Fibroblast of lung (primary cell): ENCODE data around the gene FBXO31. TPM values are rescaled to one million over a fixed set of nuclear protein-coding genes. Genes with fewer than 3 reads are reported as not detected.

Source experiments
- DNase-seq, 2 donors: peaks; one replicate each; pipeline versions ENCODE4 v3.0.0 to v3.0.0-alpha.2; 2010; ENCODE audit warnings: low read depth in 2 of 2
- H2AFZ ChIP-seq: 2 replicates; pipeline ENCODE4 v1.5.1; 2012; ENCODE audit warnings: low read length, control low read depth, inconsistent platforms
- H3K27ac ChIP-seq: 2 replicates; pipeline ENCODE4 v1.5.1; 2011; ENCODE audit warnings: low read length, control low read depth; ENCODE audit not compliant: insufficient read depth
- H3K27me3 ChIP-seq: 2 replicates; pipeline ENCODE4 v1.5.1; 2011; ENCODE audit warnings: mild to moderate bottlenecking, low read length; ENCODE audit not compliant: control insufficient read depth, insufficient read depth
- H3K36me3 ChIP-seq: 2 replicates; pipeline ENCODE4 v1.5.1; 2011; ENCODE audit warnings: low read length; ENCODE audit not compliant: control insufficient read depth, insufficient read depth
- H3K4me1 ChIP-seq: 2 replicates; pipeline ENCODE4 v1.5.1; 2011; ENCODE audit warnings: low read length; ENCODE audit not compliant: control insufficient read depth, insufficient read depth; ENCODE audit errors: extremely low read depth
- H3K4me2 ChIP-seq: 2 replicates; pipeline ENCODE4 v1.5.1; 2011; ENCODE audit warnings: low read length, control low read depth; ENCODE audit not compliant: insufficient read depth; ENCODE audit errors: extremely low read depth
- H3K4me3 ChIP-seq, 4 experiments: fragments of 200-600 bp in 1 of 4; sonication (generic) in 1 of 4; replicated peaks in 1 of 4; 2 replicates each; pipeline ENCODE4 v1.5.1; 2011 to 2016; ENCODE audit warnings: low read length in 4 of 4, low read depth in 3 of 4, mild to moderate bottlenecking in 3 of 4, control low read depth in 2 of 4, inconsistent platforms in 1 of 4, mixed read lengths in 1 of 4; ENCODE audit not compliant: insufficient read depth in 1 of 4; ENCODE audit errors: control extremely low read depth in 1 of 4
- H3K79me2 ChIP-seq: 2 replicates; pipeline ENCODE4 v1.5.1; 2012; ENCODE audit warnings: mild to moderate bottlenecking, low read length, inconsistent platforms; ENCODE audit not compliant: control insufficient read depth, insufficient read depth
- H3K9ac ChIP-seq: 2 replicates; pipeline ENCODE4 v1.5.1; 2011; ENCODE audit warnings: mild to moderate bottlenecking, low read length, control low read depth; ENCODE audit not compliant: insufficient read depth
- H3K9me3 ChIP-seq: 2 replicates; pipeline ENCODE4 v1.5.1; 2012; ENCODE audit warnings: low read depth, low read length; ENCODE audit not compliant: control insufficient read depth, insufficient read depth
- H4K20me1 ChIP-seq: 2 replicates; pipeline ENCODE4 v1.5.1; 2011; ENCODE audit warnings: low read length; ENCODE audit not compliant: control insufficient read depth, insufficient read depth; ENCODE audit errors: extremely low read depth
- EZH2 ChIP-seq: IDR thresholded peaks from 2 replicates; pipeline ENCODE4 v1.5.1; 2012; ENCODE audit warnings: low read length, control low read depth, mild to moderate bottlenecking; ENCODE audit errors: missing control alignments
- polyA plus RNA-seq, 2 donors: library from polyadenylated mRNA; depleted of rRNA in 1 of 2; stranded (reverse) in 1 of 2; unstranded in 1 of 2; fragments of >200 nt; gene quantifications; 2 replicates each; pipeline ENCODE4 v1.2.1, GENCODE V29; 2011 to 2012; ENCODE audit warnings: missing spikeins in 1 of 2
- total RNA-seq: library from RNA; depleted of rRNA; stranded (reverse); fragments of >200 nt; gene quantifications from 2 replicates; pipeline ENCODE4 v1.2.1, GENCODE V29; 2014
- TF ChIP-seq, protein P1 (sequence below), 2 donors: IDR thresholded peaks in 1 of 2; conservative IDR thresholded peaks in 1 of 2; 1 replicate in 1 of 2; 2 replicates in 1 of 2; pipeline ENCODE4 v1.5.1; 2011 to 2012; ENCODE audit warnings: low read length in 2 of 2, control low read depth in 1 of 2, inconsistent platforms in 1 of 2, low read depth in 1 of 2, mild to moderate bottlenecking in 1 of 2

The FBXO31 gene
- total and polyA plus RNA-seq, 2 donors (not counting 1 experiment from before 2014, with no cell fraction given): 17.6 to 40.3 TPM

GRCh38 chr16:87279094-87279658, 104.4 kb downstream of the FBXO31 start:
- Histone ChIP-seq H4K20me1 (no peaks in the 10 kb centered on the region), H3K4me3 (no peak overlapping the region), H2AFZ (no peak overlapping the region), H3K9ac (no peak overlapping the region), H3K4me1 (no peaks in the 10 kb centered on the region), H3K27ac (no peak overlapping the region), H3K79me2 (no peaks in the 10 kb centered on the region), H3K4me2 (no peak overlapping the region), H3K9me3 (no peaks in the 10 kb centered on the region), H3K36me3 (no peaks in the 10 kb centered on the region), H3K27me3 (no peaks in the 10 kb centered on the region)
- DNase-seq: no peak
- TF ChIP-seq EZH2: no peak
- TF ChIP-seq, protein P1, sequence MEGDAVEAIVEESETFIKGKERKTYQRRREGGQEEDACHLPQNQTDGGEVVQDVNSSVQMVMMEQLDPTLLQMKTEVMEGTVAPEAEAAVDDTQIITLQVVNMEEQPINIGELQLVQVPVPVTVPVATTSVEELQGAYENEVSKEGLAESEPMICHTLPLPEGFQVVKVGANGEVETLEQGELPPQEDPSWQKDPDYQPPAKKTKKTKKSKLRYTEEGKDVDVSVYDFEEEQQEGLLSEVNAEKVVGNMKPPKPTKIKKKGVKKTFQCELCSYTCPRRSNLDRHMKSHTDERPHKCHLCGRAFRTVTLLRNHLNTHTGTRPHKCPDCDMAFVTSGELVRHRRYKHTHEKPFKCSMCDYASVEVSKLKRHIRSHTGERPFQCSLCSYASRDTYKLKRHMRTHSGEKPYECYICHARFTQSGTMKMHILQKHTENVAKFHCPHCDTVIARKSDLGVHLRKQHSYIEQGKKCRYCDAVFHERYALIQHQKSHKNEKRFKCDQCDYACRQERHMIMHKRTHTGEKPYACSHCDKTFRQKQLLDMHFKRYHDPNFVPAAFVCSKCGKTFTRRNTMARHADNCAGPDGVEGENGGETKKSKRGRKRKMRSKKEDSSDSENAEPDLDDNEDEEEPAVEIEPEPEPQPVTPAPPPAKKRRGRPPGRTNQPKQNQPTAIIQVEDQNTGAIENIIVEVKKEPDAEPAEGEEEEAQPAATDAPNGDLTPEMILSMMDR (conservative IDR thresholded peaks at IDR 0.05 in 1 of 2, IDR thresholded peaks at IDR 0.05 in 1 of 2; ENCODE audit: low read depth in 1 of 2, low read length in 2 of 2): no peak

DNA sequence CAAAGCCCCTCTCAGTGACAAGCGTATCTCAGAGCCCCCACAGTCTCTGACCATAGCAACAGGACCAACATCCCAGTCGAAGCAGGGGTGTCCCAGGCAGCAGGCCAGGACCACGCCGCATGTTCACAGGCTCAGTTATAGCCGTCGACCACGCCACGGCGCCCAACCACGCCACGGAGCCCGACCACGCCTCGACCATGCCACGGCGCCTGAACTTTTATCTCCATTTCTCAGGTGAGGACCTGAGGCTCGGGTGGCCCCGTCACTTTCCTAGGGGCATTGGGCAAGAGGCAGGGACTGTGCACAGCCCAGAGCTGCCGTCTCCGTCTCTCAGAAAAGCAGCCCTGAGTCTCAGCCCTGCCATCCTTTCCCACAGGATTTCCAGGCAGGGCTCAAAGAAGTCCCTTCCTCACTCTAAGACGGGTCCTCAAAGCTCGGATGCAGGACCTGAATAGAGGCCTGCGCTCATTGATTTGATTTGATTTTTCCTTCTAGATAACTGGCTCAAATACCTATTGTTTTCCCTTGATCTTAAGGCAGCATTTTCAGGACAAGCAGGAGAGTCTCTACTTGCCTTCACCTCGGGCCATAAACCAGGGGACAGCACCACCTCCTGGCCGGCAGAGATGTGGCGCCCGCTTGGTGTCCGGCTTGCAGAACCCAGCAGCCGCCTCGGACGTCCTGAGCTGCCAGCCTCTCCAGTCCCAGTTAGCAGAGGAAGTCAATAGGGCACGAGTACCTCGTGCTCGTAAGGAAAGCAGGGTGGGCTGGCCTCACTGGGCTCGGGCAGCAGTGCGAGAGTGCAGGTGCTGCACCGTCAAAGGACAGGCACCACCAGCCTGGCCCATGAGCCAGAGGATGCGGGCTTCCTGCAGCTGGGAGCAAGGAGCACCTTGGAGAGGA, 105.1 kb downstream of the FBXO31 start:
- Histone ChIP-seq H3K36me3 (no peaks in the 10 kb centered on the region), H3K27me3 (no peaks in the 10 kb centered on the region), H3K9ac (no peak overlapping the region), H3K9me3 (no peaks in the 10 kb centered on the region), H3K4me3 (no peak overlapping the region), H3K79me2 (no peaks in the 10 kb centered on the region), H2AFZ (no peak overlapping the region), H3K4me2 (no peak overlapping the region), H3K4me1 (no peaks in the 10 kb centered on the region), H4K20me1 (no peaks in the 10 kb centered on the region), H3K27ac (no peak overlapping the region)
- TF ChIP-seq, protein P1 (conservative IDR thresholded peaks at IDR 0.05 in 1 of 2, IDR thresholded peaks at IDR 0.05 in 1 of 2; ENCODE audit: low read depth in 1 of 2, low read length in 2 of 2): peak; percentile 79 to 93
- TF ChIP-seq EZH2: no peak
- DNase-seq: peak; percentile 71 to 83

Other genes with a start within 250 kb of the FBXO31 start
- 3.1 and 5.4 TPM in 2 replicates for gene C16orf95, start 66.4 kb downstream of the FBXO31 start, total RNA-seq
- 1.3 and 2.4 TPM in 2 replicates for gene C16orf95, start 66.4 kb downstream of the FBXO31 start, polyA plus RNA-seq
- 28.0 and 41.1 TPM in 2 replicates for gene MAP1LC3B, start 8.6 kb upstream of the FBXO31 start, total RNA-seq
- gene MAP1LC3B, start 8.6 kb upstream of the FBXO31 start, polyA plus RNA-seq: 50.6 and 67.6 TPM in 2 replicates
- gene ZCCHC14, start 109.2 kb upstream of the FBXO31 start, total RNA-seq: 15.4 and 16.3 TPM in 2 replicates
- 6.4 and 8.6 TPM in 2 replicates for gene ZCCHC14, start 109.2 kb upstream of the FBXO31 start, polyA plus RNA-seq
- gene JPH3, start 218.7 kb upstream of the FBXO31 start, total RNA-seq: not detected in 2 replicates
- 0.01 TPM in 1 of 2 replicates, not detected in the other for gene JPH3, start 218.7 kb upstream of the FBXO31 start, polyA plus RNA-seq